DND-41 (cell line): ENCODE results near the gene ARIH1.

Experiments used
- ATAC-seq: fragments of 200-7000 bp; cut with Tn5 transposase; 3 replicates; pipeline ENCODE4 v1.9.1; 2021; ENCODE audit warnings: low read depth; ENCODE audit not compliant: insufficient read depth
- DNase-seq: peaks from one replicate; pipeline ENCODE4 v3.0.0-alpha.2; 2020
- H2AFZ ChIP-seq: 2 replicates; pipeline ENCODE4 v1.6.0; 2012; ENCODE audit warnings: low read depth, low read length
- H3K27ac ChIP-seq: 2 replicates; pipeline ENCODE4 v1.5.1; 2012; ENCODE audit warnings: low read length, inconsistent platforms
- H3K27me3 ChIP-seq: fragments of 200-600 bp; sonication (generic); 2 replicates; pipeline ENCODE4 v1.6.0; 2012; ENCODE audit warnings: low read length, mild to moderate bottlenecking, inconsistent platforms; ENCODE audit not compliant: insufficient read depth, poor library complexity
- H3K36me3 ChIP-seq: 2 replicates; pipeline ENCODE4 v1.5.1; 2012; ENCODE audit warnings: low read length, inconsistent platforms; ENCODE audit not compliant: insufficient read depth
- H3K4me1 ChIP-seq: 2 replicates; pipeline ENCODE4 v1.5.1; 2012; ENCODE audit warnings: mild to moderate bottlenecking, low read length; ENCODE audit not compliant: insufficient read depth
- H3K4me2 ChIP-seq: 2 replicates; pipeline ENCODE4 v1.6.0; 2012; ENCODE audit warnings: mild to moderate bottlenecking, moderate library complexity, low read length, inconsistent platforms; ENCODE audit not compliant: insufficient read depth
- H3K4me3 ChIP-seq, 2 experiments: fragments of 200-600 bp in 1 of 2; shearing (Covaris generic) in 1 of 2; 2 replicates each; pipeline ENCODE4 v1.5.1; 2012 to 2016; ENCODE audit warnings: inconsistent platforms in 2 of 2, low read length in 2 of 2, mild to moderate bottlenecking in 2 of 2, low read depth in 1 of 2, moderate library complexity in 1 of 2
- H3K79me2 ChIP-seq: 2 replicates; pipeline ENCODE4 v1.6.0; 2012; ENCODE audit warnings: low read length, inconsistent platforms; ENCODE audit not compliant: insufficient read depth
- H3K9ac ChIP-seq: 2 replicates; pipeline ENCODE4 v1.6.0; 2012; ENCODE audit warnings: low read depth, mild to moderate bottlenecking, inconsistent platforms, low read length, moderate library complexity
- H3K9me3 ChIP-seq: 2 replicates; pipeline ENCODE4 v1.5.1; 2012; ENCODE audit warnings: low read length, moderate library complexity, mild to moderate bottlenecking, inconsistent platforms; ENCODE audit not compliant: insufficient read depth, severe bottlenecking
- H4K20me1 ChIP-seq: 2 replicates; pipeline ENCODE4 v1.6.0; 2012; ENCODE audit warnings: low read length; ENCODE audit not compliant: insufficient read depth
- CTCF ChIP-seq: IDR thresholded peaks from 2 replicates; pipeline ENCODE4 v1.5.1; 2012; ENCODE audit warnings: borderline replicate concordance, low read length, moderate library complexity, mild to moderate bottlenecking; ENCODE audit not compliant: poor library complexity, severe bottlenecking; ENCODE audit errors: extremely low read depth
- EZH2 ChIP-seq: IDR thresholded peaks from 3 replicates; pipeline ENCODE4 v1.6.1; 2012; ENCODE audit warnings: borderline replicate concordance, low read depth, mild to moderate bottlenecking, moderate library complexity, low read length, inconsistent platforms; ENCODE audit not compliant: severe bottlenecking

Gene ARIH1

GRCh38 chr15:72592097-72592496, 118.0 kb downstream of the ARIH1 start:
- no peak for ATAC-seq
- H3K9me3 ChIP-seq, result no peaks in the 10 kb centered on the region
- H3K27ac ChIP-seq, result no peak overlapping the region
- no peak overlapping the region for H3K4me2 ChIP-seq
- no peak overlapping the region for H3K9ac ChIP-seq
- no peak for DNase-seq
- TF ChIP-seq EZH2, result no peak
- TF ChIP-seq CTCF, result no peak
- H3K27me3 ChIP-seq, result no peaks in the 10 kb centered on the region
- no peaks in the 10 kb centered on the region for H3K4me1 ChIP-seq
- H3K4me3 ChIP-seq, result no peak overlapping the region
- H3K79me2 ChIP-seq, result no peaks in the 10 kb centered on the region
- H3K36me3 ChIP-seq, result peaks cover 3% of the 10 kb centered on the region; the same call in 1 of the 2 replicates
- no peak overlapping the region for H2AFZ ChIP-seq
- no peaks in the 10 kb centered on the region for H4K20me1 ChIP-seq

- no peaks in the 10 kb centered on the region for H3K4me1 ChIP-seq
- H3K9me3 ChIP-seq, result no peaks in the 10 kb centered on the region
- ATAC-seq, result no peak
- no peak overlapping the region for H3K4me3 ChIP-seq
- no peaks in the 10 kb centered on the region; the same call in 1 of the 2 replicates for H3K36me3 ChIP-seq
- no peak overlapping the region for H3K4me2 ChIP-seq
- no peak for DNase-seq
- H3K79me2 ChIP-seq, result no peaks in the 10 kb centered on the region
- H3K27ac ChIP-seq, result no peak overlapping the region
- H4K20me1 ChIP-seq, result no peaks in the 10 kb centered on the region
- H3K27me3 ChIP-seq, result no peaks in the 10 kb centered on the region
- no peak overlapping the region for H3K9ac ChIP-seq
- TF ChIP-seq CTCF, result no peak
- TF ChIP-seq EZH2, result no peak
- H2AFZ ChIP-seq, result no peak overlapping the region
These were observed 118.5 kb downstream of the ARIH1 start for GRCh38 chr15:72592676-72593075.

GRCh38 chr15:72593838-72594237, 119.7 kb downstream of the ARIH1 start:
- Histone ChIP-seq H3K4me1 (no peaks in the 10 kb centered on the region), H3K9ac (no peak overlapping the region), H3K4me2 (no peak overlapping the region), H4K20me1 (no peaks in the 10 kb centered on the region), H3K27me3 (no peaks in the 10 kb centered on the region), H3K9me3 (no peaks in the 10 kb centered on the region), H3K36me3 (no peaks in the 10 kb centered on the region; the same call in 1 of the 2 replicates), H3K4me3 (no peak overlapping the region), H2AFZ (no peak overlapping the region), H3K27ac (no peak overlapping the region), H3K79me2 (no peaks in the 10 kb centered on the region)
- TF ChIP-seq CTCF, result no peak
- no peak for TF ChIP-seq EZH2
- DNase-seq (no peak), ATAC-seq (no peak)
